GM21360 (cell line): ENCODE results near the gene TMEM169.

Experiments
- ATAC-seq: cut with Tn5 transposase; IDR thresholded peaks from one replicate; pipeline ENCODE4 v1.9.1; 2021; ENCODE audit warnings: mild to moderate bottlenecking, moderate library complexity; ENCODE audit not compliant: unreplicated experiment

Gene TMEM169

GRCh38 chr2:216103213-216103612, 21.5 kb downstream of the TMEM169 start:
- ATAC-seq: no peak

DNA sequence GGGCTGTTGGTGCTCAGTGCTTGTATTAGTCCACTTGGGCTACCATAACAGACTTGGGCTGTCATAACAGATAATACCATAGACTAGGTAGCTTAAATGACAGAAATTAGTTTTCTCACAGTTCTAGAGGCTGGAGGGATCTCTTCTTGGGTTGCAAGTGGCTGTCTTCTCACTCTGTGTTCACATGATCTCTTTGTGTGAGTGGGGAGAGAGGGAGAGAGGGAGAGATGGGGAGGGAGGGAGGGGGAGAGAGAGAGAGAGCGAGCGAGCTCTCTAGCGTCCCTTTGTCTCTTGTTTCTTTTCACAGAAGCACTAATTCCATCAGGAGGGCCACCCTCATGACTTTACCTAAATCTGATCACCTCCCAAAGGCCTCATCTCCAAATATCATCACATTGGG, 23.0 kb downstream of the TMEM169 start:
- no peak for ATAC-seq

- ATAC-seq: no peak
Measured at GRCh38 chr2:216107320-216107719, 25.6 kb downstream of the TMEM169 start.

DNA sequence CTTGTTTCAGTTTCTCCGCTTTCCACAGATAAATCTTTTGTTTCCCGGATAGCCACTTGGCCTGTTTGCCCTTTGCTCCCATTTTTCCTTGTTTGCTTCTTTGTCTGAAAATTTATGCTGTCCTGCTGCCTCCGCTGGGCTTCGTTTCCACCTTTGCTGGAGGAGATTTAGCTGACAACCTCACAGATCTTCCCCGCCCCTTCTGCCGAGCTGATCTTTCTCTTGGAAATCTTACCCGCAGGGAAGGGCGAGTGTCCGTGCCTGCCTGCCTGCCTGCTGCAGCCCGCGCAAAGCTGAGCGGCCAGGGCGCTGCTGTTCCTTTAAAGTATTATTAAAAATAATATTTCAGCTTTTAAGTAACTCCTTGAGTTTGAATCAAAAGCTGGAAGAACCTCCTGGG, 26.0 kb downstream of the TMEM169 start:
- no peak for ATAC-seq

GRCh38 chr2:216108310-216108966, 26.7 kb downstream of the TMEM169 start:
- ATAC-seq: no peak

GRCh38 chr2:216108967-216109921, 27.5 kb downstream of the TMEM169 start, which contains the start of gene XRCC5:
Gene XRCC5, plus strand, starts transcription at chr2:216109348. Its CDS starts 89 bp downstream, at chr2:216109437.
- peak; percentile 51 for ATAC-seq

DNA sequence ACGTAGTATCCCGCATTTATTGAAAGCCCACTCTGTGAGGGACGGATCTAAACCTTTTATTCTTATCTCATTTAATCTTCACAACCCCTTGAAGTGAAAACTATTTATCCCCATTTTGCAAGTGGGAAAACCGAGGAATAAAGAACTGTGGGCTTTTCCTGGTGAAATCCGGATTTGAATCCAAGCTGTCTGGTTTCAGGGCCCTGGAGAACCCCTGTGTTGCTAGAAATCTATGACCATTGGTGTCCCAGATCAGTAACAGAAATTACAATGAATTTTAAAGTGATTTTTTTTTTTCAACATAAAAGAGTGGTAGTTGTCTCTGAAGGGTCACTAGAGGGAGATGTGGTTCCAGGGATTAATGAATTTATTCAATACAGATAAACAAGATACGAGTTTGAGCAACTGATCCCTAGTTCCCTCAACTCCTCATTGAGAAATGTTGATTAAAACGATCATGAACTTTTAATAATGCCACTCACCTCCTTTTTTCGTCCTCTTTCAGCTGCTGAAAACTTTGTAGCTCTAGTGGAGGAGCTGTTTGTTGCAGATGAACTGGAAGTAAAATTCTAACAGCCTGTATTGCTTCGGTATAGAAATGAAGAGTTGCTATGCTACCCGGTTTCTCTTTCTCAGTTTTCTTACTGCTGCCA, 28.4 kb downstream of the TMEM169 start:
- ATAC-seq: no peak

DNA sequence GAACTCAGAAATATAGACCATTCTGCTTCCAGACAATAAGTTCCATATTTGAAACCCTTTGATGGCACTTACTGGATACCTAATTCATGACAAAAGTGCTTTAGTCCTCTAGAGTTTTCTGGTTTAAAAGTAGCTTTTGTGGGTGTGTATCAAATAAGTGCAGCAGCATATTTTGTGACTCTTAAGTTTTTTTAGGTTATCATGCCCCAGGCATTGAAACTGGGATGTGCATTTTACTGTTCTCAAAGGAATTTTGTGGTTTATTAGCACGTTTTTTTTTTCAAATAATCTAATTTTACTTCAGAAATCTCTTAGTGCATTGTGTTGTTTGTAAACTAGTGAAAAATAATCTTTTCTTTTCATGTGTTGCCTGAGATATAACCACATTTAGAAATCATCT, 28.9 kb downstream of the TMEM169 start:
- no peak for ATAC-seq

GRCh38 chr2:216111122-216111521, 29.4 kb downstream of the TMEM169 start:
- no peak for ATAC-seq

DNA sequence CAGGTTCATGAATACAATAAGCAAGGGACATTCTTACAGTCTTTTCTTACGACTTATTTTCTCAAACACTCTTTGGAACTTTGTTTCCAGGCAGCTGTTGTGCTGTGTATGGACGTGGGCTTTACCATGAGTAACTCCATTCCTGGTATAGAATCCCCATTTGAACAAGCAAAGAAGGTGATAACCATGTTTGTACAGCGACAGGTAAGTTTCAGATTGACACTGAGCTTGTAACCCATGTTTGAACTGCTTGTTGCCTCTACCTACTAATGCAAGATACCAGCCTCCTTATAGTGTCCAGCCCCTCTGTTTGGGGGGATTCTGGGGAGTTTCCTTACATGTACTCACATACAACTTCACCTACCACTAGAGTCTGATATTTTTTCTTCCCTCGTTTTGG, 31.2 kb downstream of the TMEM169 start:
- no peak for ATAC-seq

DNA sequence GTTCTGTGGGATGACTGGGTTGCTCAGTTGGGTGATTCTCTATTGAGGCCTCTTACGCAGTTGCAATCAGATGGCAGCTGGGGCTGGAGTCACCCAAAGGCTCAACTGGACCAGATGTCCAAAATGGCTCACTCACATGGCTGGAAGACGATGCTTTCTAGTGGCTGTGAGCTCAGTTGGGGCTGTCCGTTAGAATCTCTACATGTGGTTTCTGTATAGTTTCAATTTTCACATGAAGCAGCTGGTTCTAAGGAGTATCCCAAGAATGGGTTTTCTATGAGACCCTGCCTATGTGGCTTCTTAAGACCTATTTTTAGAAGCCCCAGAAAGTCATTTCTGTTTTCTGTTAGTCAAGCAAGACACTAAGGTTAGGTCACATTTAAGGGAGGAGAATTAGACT, 31.9 kb downstream of the TMEM169 start:
- peak; percentile 65 for ATAC-seq

DNA sequence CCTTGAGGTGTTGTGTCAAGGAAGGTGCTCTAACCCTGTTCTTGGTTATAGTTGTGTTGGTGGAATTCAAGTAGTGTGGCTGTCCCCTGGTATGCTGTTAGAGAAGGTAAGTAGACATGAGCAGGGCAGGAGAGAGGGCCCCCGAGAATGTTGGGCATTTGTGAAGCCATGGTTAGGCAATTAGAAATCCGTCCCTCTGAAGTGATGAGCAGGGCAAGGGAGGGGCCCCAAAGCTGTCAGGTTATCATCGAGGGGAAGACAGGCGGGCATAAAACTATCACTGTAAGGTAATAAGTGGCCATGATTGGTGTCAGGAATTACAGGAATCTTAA, 32.6 kb downstream of the TMEM169 start:
- ATAC-seq: peak; percentile 1

GRCh38 chr2:216114714-216115531, 33.2 kb downstream of the TMEM169 start:
- peak; percentile 48 for ATAC-seq

DNA sequence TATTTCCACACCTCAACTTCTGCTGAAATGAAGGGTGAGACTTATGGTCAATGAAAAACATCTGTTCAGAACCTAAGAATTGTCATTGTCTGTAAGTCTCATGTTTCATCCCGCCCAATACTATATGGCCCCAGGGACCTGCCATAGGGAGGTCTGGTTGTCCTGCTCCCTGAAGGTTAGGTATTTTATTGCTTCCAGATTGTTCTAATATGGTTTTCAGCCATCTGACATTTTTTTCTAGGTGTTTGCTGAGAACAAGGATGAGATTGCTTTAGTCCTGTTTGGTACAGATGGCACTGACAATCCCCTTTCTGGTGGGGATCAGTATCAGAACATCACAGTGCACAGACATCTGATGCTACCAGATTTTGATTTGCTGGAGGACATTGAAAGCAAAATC, 34.7 kb downstream of the TMEM169 start:
- no peak for ATAC-seq

- ATAC-seq: no peak
Measured at GRCh38 chr2:216117561-216118340, 36.0 kb downstream of the TMEM169 start.

DNA sequence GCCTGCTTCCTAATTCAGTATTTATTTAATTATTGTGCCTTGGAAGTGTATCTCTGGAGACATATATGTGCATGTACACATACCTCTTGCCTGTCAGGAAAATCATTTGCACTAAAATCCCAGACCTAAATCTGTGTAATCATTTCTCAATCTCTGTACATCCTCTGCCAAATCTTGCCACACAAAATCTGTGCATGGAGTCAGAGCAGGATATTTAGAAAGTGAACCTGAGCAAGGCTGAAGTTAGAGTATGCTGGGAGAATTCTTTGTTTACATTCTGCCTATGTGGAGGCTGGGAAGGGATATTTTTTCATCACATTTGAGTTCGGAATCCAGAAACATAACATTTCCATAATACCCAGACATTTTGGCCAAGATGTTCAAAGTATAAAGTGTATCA, 36.8 kb downstream of the TMEM169 start:
- ATAC-seq: no peak

DNA sequence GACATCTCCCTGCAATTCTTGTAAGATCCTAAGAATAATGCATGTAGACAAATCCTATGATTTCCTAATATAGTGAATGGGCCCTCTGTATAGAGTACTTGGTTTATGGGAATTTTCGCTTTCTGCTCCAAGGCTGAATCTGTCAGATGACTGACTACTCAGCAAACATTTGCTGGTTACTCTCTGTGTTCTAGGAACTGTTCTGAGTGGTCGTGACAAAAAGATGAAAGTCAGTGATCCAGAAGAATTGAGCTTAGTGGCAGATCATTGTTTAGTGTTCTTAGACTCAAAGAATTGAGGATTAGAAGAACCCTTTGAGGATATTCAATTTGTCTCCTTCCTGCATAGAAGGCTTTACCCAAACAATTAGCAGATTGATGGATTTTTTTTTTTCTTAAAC, 37.4 kb downstream of the TMEM169 start:
- no peak for ATAC-seq

DNA sequence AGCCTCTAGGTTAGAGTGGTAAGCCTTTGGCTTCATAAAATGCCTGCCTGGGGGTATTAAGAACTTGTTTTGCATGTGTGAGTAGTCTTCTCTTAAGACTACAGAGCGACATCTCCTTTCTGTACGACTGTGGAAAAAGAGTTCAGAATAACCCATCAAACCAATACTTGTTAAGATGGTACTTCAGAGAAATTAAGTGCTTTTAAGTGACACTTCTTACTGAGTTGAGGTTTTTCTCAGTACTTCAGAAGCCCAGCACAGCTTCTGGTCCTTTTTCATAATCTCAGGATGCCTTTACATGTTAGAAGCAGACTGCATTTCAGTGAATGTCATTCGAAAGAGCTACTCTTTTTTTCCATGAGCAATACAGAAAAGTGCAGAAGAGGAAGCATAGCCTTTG, 38.3 kb downstream of the TMEM169 start:
- no peak for ATAC-seq

GRCh38 chr2:216121255-216121654, 39.5 kb downstream of the TMEM169 start:
- no peak for ATAC-seq

- no peak for ATAC-seq
Measured at GRCh38 chr2:216126943-216127342, 45.2 kb downstream of the TMEM169 start.
